G401 (cell line): Measurements from ENCODE around the gene CHORDC1. TPM values are rescaled to one million over a fixed set of nuclear protein-coding genes. Genes with fewer than 3 reads are reported as not detected.
"Not testable (repeated sequence)": the region's sequence is repeated elsewhere in the genome, so short reads cannot be mapped to it uniquely, and the experiment has no call there.

Source experiments
- DNase-seq: peaks from one replicate; pipeline ENCODE4 v3.0.0-alpha.2; 2015; ENCODE audit warnings: low spot score
- in situ Hi-C: cut with HindIII; loops from 2 replicates; pipeline ENCODE4 v1.10.0; 2016; ENCODE audit warnings: low sequenced_read_pairs, mixed read lengths
- total RNA-seq: library from RNA; depleted of rRNA; stranded (reverse); fragments of >200 nt; shearing (Covaris generic); gene quantifications from 2 replicates; pipeline ENCODE4 v1.2.3, GENCODE V29; 2014; rRNA removed

CHORDC1 gene
- total RNA-seq, result 48.9 and 91.7 TPM in 2 replicates

GRCh38 chr11:90222459-90223247, at the start of gene CHORDC1:
Gene CHORDC1 (minus strand): TSS chr11:90223049. CDS start chr11:90222954, 95 bp downstream.
- in situ Hi-C loops, result no loop called here
- peak; percentile 89 for DNase-seq

DNA sequence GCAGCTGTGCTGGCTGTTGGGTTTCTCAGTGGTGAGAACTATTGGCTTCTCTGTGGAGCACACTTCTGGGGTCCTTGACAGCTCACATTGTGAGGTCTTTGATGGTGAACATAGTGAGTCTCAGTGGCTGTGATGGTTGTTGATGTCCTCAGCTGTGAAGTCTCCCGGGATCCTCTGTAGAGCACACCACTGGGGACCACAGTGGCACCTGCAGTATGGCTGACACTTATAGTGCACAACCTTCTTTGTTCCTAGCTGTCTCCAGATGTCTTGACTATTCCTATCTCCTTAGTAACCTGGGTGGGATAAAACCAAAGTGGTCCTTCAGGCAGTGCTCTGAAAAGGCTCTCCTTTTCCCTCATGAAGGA, 34.3 kb upstream of the CHORDC1 start:
- in situ Hi-C loops, result no loop called here

GRCh38 chr11:90256404-90257157, 33.7 kb upstream of the CHORDC1 start:
- no peak for DNase-seq
- in situ Hi-C loops, result no loop called here

More for the DNA sequence above, 34.3 kb upstream of the CHORDC1 start:
- DNase-seq, result no peak

DNA sequence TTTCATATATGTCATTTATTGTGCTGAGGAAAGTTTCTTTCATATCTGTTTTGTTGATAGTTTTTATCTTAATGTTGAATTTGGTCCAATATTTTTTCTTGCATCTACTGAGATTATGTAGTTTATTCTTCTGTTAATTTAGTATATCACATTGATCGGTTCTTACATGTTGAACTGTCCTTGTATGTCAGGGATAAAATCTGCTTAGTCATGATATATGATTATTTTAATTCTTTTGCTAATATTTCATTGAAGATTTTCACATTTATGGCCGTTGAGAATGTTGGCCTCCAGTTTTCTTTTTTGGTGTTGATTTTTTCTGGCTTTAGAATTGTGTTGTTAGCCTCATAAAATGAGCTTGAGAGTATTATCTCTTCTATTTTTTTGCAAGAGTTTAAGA, 31.2 kb upstream of the CHORDC1 start:
- in situ Hi-C loops, result no loop called here

GRCh38 chr11:90252053-90252452, 29.2 kb upstream of the CHORDC1 start:
- DNase-seq, result no peak
- in situ Hi-C loops, result no loop called here

More for the DNA sequence above, 31.2 kb upstream of the CHORDC1 start:
- no peak for DNase-seq

GRCh38 chr11:90251599-90251998, 28.8 kb upstream of the CHORDC1 start:
- in situ Hi-C loops, result no loop called here
- DNase-seq, result no peak

DNA sequence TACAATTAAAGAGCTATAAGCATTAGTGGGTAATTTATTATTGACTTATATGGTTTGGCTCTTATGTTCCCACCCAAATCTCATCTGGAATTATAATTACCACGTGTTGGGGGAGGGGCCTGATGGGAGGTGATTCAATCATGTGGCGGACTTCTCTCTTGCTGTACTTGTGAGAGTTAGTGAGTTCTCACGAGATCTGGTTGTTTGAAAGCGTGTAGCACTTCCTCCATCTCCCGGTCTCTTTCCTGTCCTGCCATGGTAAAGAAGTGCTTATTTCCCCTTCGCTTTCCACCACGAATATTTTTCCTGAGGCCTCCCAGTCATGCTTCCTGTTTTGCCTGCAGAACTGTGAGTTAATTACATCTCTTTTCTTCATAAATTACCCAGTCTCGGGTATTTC, 28.1 kb upstream of the CHORDC1 start:
- no peak for DNase-seq
- in situ Hi-C loops, result no loop called here

- no peak for DNase-seq
Observed at GRCh38 chr11:90246468-90246867, 23.6 kb upstream of the CHORDC1 start.

GRCh38 chr11:90243534-90243933, 20.7 kb upstream of the CHORDC1 start:
- in situ Hi-C loops, result no loop called here

More at GRCh38 chr11:90246468-90246867, 23.6 kb upstream of the CHORDC1 start:
- in situ Hi-C loops, result no loop called here

DNA sequence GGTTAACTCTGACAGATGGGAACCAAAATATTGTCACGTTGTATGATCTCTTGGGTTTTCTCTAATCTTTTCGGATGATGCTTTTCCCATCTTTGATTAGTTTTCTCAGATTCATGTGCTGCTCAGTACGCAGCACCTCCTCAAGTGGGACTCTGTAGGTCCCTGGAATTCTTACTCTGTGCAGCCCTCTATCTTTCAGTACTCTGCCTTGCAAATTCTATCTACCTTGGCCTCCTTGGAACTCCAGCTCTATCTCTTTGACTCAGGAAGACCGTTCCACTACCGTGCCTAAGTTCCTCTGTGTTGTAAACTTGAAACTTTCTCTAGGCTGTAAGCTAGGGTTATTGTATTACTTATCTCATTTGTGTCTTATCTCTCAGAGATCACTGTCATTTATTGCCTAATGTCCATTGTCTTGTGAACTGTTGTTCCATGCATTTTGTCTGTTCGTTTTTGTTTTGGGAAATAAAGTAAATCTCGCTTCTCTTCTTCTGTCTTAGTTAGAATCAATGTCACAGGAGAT, 20.1 kb upstream of the CHORDC1 start:
- in situ Hi-C loops, result no loop called here
- no peak for DNase-seq

More at GRCh38 chr11:90243534-90243933, 20.7 kb upstream of the CHORDC1 start:
- no peak for DNase-seq

GRCh38 chr11:90241414-90241813, 18.6 kb upstream of the CHORDC1 start:
- in situ Hi-C loops, result no loop called here
- DNase-seq, result no peak

DNA sequence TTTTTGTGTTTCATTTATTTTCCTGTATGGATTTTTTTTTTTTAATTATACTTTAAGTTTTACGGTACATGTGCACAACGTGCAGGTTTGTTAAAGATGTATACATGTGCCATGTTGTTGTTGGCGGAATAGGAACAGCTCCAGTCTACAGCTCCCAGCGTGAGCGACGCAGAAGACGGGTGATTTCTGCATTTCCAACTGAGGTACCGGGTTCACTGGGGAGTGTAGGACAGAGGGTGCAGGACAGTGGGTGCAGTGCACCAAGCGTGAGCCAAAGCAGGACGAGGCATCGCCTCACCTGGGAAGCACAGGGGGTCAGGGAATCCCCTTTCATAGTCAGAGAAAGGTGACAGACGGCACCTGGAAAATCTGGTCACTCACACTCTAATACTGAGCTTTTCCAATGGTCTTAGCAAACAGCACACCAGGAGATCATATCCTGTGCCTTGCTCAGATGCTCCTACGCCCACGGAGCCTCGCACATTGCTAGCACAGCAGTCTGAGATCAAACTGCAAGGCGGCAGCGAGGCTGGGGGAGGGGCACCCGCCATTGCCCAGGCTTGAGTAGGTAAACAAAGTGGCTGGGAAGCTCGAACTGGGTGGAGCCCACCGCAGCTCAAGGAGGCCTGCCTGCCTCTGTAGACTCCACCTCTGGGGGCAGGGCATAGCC, 17.3 kb upstream of the CHORDC1 start:
- in situ Hi-C loops, DNase-seq: not testable (repeated sequence)

GRCh38 chr11:90237004-90237403, 14.2 kb upstream of the CHORDC1 start:
- in situ Hi-C loops, result no loop called here
- DNase-seq, result no peak

GRCh38 chr11:90235526-90235925, 12.7 kb upstream of the CHORDC1 start:
- in situ Hi-C loops, result no loop called here
- no peak for DNase-seq

DNA sequence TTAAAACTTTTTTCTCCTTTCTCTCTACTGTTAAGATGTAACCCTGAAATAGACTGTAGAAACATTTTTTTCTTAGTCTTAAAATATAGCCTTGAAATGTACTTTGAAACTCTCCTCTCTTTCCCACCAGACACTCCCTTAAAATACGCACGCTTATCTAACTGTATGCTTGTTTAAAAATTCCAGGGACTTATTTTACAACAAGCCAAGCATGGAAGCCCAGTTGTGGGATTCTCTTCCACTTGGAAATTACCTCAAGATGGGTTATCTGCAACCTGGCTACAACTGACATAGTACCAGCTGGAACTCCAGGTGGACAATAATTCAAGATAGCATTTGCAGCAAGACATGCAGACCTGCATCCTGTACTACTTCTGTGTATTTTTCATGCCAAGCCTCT, 12.1 kb upstream of the CHORDC1 start:
- in situ Hi-C loops, result no loop called here
- no peak for DNase-seq

DNA sequence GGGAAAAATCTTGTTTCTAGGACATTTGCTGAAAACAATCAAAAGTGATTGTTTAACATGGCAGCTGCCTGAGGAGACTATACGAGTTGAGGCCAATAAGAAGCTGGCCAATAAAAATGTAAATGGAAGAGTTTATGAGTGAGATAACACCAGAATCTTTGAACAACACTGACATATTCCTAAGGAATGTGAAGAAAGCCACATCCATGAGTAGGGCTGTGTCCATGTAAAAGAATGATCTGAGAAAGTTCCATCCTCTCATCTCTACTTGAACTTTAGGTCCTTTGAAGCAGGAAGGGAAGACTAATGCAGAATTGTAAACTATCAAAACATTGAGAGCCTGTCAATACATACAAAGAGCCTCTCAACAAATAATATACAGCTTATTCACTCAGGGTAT, 6.9 kb upstream of the CHORDC1 start:
- no peak for DNase-seq
- in situ Hi-C loops, result no loop called here

DNA sequence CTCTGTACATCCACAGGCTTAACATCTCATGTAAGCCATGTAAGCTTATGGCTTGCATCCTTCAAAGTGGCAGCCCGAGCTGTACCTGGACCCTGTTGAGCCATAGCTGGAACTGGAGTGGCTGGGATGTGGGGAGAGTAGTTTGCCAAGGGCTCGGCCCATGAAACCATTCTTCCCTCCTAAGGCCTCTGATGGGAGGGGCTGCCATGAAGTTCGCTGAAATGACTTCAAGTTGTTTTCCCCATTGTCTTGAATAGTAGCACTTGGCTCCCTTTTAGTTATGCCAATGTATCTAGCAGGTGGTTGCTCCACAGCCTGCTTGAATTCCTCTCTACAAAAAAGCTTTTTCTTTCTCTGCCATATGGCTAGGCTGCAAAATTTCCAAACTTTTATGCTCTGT, 5.2 kb upstream of the CHORDC1 start:
- in situ Hi-C loops, result no loop called here
- DNase-seq, result no peak

DNA sequence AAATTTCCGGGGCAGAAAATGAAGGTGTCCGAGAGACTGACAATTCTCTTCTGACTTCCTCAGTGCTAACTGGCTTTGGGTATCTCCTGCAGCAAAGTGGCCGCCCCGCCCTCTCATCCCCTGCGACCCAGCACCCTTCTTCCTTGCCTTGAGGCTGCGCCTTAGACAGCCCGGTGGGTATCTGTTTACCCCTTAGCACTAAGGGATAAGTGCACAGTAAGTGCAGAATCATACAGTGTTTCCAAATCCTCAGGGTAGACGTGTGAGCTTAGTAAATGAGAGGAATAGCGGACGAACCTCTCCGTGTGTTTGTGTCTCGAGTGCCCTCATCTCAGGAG, 368 bp upstream of the CHORDC1 start:
- in situ Hi-C loops, result no loop called here
- no peak for DNase-seq

- no peak for DNase-seq
- in situ Hi-C loops, result no loop called here
Observed at GRCh38 chr11:90221803-90222458, 918 bp downstream of the CHORDC1 start.
